Muscle layer of duodenum (tissue), 2 donors: ENCODE data around the gene CLEC11A.
"Not testable (repeated sequence)": the region's sequence is repeated elsewhere in the genome, so short reads cannot be mapped to it uniquely, and the experiment has no call there.

Source experiments
- H3K27ac ChIP-seq: one replicate; pipeline ENCODE4 v1.7.0; 2013; ENCODE audit warnings: mild to moderate bottlenecking, low read length
- H3K27me3 ChIP-seq: one replicate; pipeline ENCODE4 v1.7.0; 2013; ENCODE audit warnings: low read depth, mild to moderate bottlenecking, control low read depth, low read length
- H3K36me3 ChIP-seq, 2 donors: one replicate each; pipeline ENCODE4 v1.7.0; 2013; ENCODE audit warnings: low read length in 2 of 2, control low read depth in 1 of 2, mild to moderate bottlenecking in 1 of 2; ENCODE audit not compliant: insufficient read depth in 2 of 2, control insufficient read depth in 1 of 2
- H3K4me1 ChIP-seq, 2 donors: one replicate each; pipeline ENCODE4 v1.7.0; 2013; ENCODE audit warnings: low read length in 2 of 2, mild to moderate bottlenecking in 2 of 2, control low read depth in 1 of 2, moderate library complexity in 1 of 2; ENCODE audit not compliant: insufficient read depth in 2 of 2, control insufficient read depth in 1 of 2
- H3K4me3 ChIP-seq, 2 donors: one replicate each; pipeline ENCODE4 v1.7.0; 2013; ENCODE audit warnings: low read length in 2 of 2, low read depth in 1 of 2, mild to moderate bottlenecking in 1 of 2
- H3K9me3 ChIP-seq, 2 donors: one replicate each; pipeline ENCODE4 v1.7.0; 2013; ENCODE audit warnings: low read length in 2 of 2, control low read depth in 1 of 2, mild to moderate bottlenecking in 1 of 2; ENCODE audit not compliant: control insufficient read depth in 1 of 2
- donor health status: healthy.

The CLEC11A gene

GRCh38 chr19:50768277-50768676 is 45.1 kb downstream of the CLEC11A start:
- Histone ChIP-seq H3K36me3 (no peaks in the 10 kb centered on the region), H3K4me1 (no peaks in the 10 kb centered on the region), H3K27me3 (no peaks in the 10 kb centered on the region), H3K27ac (no peak overlapping the region), H3K9me3 (no peaks in the 10 kb centered on the region), H3K4me3 (no peak overlapping the region)

- H3K9me3 ChIP-seq, H3K36me3 ChIP-seq, H3K4me1 ChIP-seq, H3K27me3 ChIP-seq, H3K27ac ChIP-seq, H3K4me3 ChIP-seq: not testable (repeated sequence)
Observed at GRCh38 chr19:50770164-50770563, 47.0 kb downstream of the CLEC11A start, which contains the start of gene GPR32. GPR32 (plus strand) TSS chr19:50770464; CDS start chr19:50770601, 137 bp downstream.

GRCh38 chr19:50770888-50771287 is 47.7 kb downstream of the CLEC11A start:
- Histone ChIP-seq H3K4me3 (no peak overlapping the region), H3K27me3 (no peaks in the 10 kb centered on the region), H3K27ac (no peak overlapping the region), H3K9me3 (no peaks in the 10 kb centered on the region), H3K4me1 (no peaks in the 10 kb centered on the region), H3K36me3 (no peaks in the 10 kb centered on the region)

GRCh38 chr19:50772476-50772875 is 49.3 kb downstream of the CLEC11A start:
- H3K27me3 ChIP-seq = peaks cover 2% of the 10 kb centered on the region
- H3K9me3 ChIP-seq = peaks cover 0 to 2% of the 10 kb centered on the region in 2 donors
- no peak overlapping the region for H3K27ac ChIP-seq
- no peaks in the 10 kb centered on the region for H3K36me3 ChIP-seq
- no peaks in the 10 kb centered on the region for H3K4me1 ChIP-seq
- no peak overlapping the region for H3K4me3 ChIP-seq

GRCh38 chr19:50772912-50773311 is 49.7 kb downstream of the CLEC11A start:
- H3K36me3 ChIP-seq, H3K27ac ChIP-seq, H3K9me3 ChIP-seq, H3K27me3 ChIP-seq, H3K4me1 ChIP-seq, H3K4me3 ChIP-seq: not testable (repeated sequence)

DNA sequence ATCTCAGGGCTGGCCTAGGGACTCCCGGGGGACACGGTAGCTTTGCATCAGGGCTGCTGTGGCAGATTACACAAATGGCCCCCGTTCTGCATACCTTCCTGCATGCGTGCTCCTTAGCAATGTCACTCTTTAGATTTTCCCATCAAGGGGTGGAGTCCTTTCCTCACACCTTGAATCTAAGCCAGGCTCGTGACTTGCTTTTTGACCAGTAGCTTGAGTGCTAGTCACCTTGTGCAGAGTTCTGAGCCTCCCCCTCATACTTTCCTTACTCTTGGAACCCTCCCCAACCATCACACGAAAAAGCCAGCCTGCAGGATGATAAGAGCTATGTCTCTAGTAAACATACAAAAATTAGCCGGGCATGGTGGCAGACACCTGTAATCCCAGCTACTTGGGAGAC is 50.3 kb downstream of the CLEC11A start:
- not testable (repeated sequence) for H3K4me3 ChIP-seq, H3K27ac ChIP-seq, H3K9me3 ChIP-seq, H3K4me1 ChIP-seq, H3K36me3 ChIP-seq
- H3K27me3 ChIP-seq = peaks cover 11% of the 10 kb centered on the region
